Ishikawa (cell line): ENCODE data around the gene HIPK4.

ENCODE experiments used
- CEBPB ChIP-seq: IDR thresholded peaks from 2 replicates; pipeline ENCODE4 v1.6.1; 2012
- CREB1 ChIP-seq: IDR thresholded peaks from 2 replicates; pipeline ENCODE4 v1.6.1; 2012; ENCODE audit warnings: low read depth
- EGR1 ChIP-seq: IDR thresholded peaks from 2 replicates; pipeline ENCODE4 v1.6.1; 2012
- EP300 ChIP-seq: IDR thresholded peaks from 2 replicates; pipeline ENCODE4 v1.6.1; 2012; ENCODE audit warnings: borderline replicate concordance
- FOXM1 ChIP-seq: IDR thresholded peaks from 2 replicates; pipeline ENCODE4 v1.6.1; 2012; ENCODE audit warnings: low read depth, borderline replicate concordance
- NFIC ChIP-seq: IDR thresholded peaks from 2 replicates; pipeline ENCODE4 v1.6.1; 2012
- RAD21 ChIP-seq: IDR thresholded peaks from 2 replicates; pipeline ENCODE4 v1.6.1; 2012; ENCODE audit warnings: low read depth
- TAF1 ChIP-seq: IDR thresholded peaks from 2 replicates; pipeline ENCODE4 v1.6.1; 2012; ENCODE audit warnings: low read depth, mild to moderate bottlenecking
- TCF12 ChIP-seq: IDR thresholded peaks from 2 replicates; pipeline ENCODE4 v1.6.1; 2012; ENCODE audit warnings: low read depth
- TEAD4 ChIP-seq: IDR thresholded peaks from 2 replicates; pipeline ENCODE4 v1.6.1; 2012
- YY1 ChIP-seq: IDR thresholded peaks from 2 replicates; pipeline ENCODE4 v1.6.1; 2012; ENCODE audit warnings: low read depth
- ZBTB7A ChIP-seq: IDR thresholded peaks from 2 replicates; pipeline ENCODE4 v1.6.1; 2012; ENCODE audit warnings: low read depth
- TF ChIP-seq, protein P1 (sequence below): IDR thresholded peaks from 2 replicates; pipeline ENCODE4 v1.6.1; 2012
- TF ChIP-seq, protein P2 (sequence below): IDR thresholded peaks from 2 replicates; pipeline ENCODE4 v1.6.1; 2012
- TF ChIP-seq, protein P3 (sequence below): IDR thresholded peaks from 2 replicates; pipeline ENCODE4 v1.6.1; 2012; ENCODE audit warnings: low read depth, mild to moderate bottlenecking

HIPK4 gene

DNA sequence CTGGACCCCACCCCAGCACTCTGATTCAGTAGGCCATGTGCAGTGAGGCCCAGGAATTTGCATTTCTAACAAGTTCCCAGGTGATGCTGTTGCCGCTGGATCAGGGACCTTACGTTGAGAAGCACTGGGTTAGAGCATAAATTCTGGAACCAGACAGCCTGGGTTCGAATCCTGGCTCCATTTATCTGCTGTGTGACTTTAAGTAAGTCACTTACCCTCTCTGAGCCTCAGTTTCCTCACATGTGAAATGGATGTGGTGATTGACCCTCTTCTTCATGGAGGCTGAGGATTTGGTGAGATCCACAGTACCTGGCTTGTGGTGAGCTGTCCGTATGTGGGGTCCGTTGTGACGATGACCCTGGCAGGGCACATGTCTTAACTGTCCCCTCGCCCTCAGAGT, 15.9 kb downstream of the HIPK4 start:
- TF ChIP-seq, protein P1, sequence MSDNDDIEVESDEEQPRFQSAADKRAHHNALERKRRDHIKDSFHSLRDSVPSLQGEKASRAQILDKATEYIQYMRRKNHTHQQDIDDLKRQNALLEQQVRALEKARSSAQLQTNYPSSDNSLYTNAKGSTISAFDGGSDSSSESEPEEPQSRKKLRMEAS = no peak
- TF ChIP-seq ZBTB7A (no peak), FOXM1 (no peak), CEBPB (no peak), RAD21 (no peak), TEAD4 (no peak), YY1 (no peak), EGR1 (no peak), TCF12 (no peak), NFIC (no peak), CREB1 (no peak), EP300 (no peak), TAF1 (no peak)
- TF ChIP-seq, protein P2, sequence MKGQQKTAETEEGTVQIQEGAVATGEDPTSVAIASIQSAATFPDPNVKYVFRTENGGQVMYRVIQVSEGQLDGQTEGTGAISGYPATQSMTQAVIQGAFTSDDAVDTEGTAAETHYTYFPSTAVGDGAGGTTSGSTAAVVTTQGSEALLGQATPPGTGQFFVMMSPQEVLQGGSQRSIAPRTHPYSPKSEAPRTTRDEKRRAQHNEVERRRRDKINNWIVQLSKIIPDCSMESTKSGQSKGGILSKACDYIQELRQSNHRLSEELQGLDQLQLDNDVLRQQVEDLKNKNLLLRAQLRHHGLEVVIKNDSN = no peak
- TF ChIP-seq, protein P3, sequence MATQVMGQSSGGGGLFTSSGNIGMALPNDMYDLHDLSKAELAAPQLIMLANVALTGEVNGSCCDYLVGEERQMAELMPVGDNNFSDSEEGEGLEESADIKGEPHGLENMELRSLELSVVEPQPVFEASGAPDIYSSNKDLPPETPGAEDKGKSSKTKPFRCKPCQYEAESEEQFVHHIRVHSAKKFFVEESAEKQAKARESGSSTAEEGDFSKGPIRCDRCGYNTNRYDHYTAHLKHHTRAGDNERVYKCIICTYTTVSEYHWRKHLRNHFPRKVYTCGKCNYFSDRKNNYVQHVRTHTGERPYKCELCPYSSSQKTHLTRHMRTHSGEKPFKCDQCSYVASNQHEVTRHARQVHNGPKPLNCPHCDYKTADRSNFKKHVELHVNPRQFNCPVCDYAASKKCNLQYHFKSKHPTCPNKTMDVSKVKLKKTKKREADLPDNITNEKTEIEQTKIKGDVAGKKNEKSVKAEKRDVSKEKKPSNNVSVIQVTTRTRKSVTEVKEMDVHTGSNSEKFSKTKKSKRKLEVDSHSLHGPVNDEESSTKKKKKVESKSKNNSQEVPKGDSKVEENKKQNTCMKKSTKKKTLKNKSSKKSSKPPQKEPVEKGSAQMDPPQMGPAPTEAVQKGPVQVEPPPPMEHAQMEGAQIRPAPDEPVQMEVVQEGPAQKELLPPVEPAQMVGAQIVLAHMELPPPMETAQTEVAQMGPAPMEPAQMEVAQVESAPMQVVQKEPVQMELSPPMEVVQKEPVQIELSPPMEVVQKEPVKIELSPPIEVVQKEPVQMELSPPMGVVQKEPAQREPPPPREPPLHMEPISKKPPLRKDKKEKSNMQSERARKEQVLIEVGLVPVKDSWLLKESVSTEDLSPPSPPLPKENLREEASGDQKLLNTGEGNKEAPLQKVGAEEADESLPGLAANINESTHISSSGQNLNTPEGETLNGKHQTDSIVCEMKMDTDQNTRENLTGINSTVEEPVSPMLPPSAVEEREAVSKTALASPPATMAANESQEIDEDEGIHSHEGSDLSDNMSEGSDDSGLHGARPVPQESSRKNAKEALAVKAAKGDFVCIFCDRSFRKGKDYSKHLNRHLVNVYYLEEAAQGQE = no peak

DNA sequence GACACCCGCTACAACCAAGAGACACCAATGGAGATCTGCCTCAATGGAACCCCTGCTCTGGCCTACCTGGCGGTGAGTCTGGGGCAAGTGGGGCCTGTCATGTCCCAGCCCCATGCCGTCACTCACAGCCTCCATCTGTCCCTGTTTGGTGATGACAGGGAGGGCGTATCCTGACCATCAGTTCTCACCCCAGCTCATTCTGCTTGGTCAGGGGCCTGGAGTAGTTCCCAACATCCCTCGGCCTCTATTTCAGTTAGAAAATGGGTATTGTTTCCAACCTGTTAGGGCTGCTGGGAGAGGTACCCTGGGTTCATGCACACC, 18.2 kb downstream of the HIPK4 start:
- TF ChIP-seq CREB1 (no peak), EP300 (no peak), RAD21 (no peak), TAF1 (no peak), YY1 (no peak), EGR1 (no peak), TEAD4 (no peak), ZBTB7A (no peak), CEBPB (no peak)
- TF ChIP-seq, protein P1 = no peak
- TF ChIP-seq, protein P2 = no peak
- TF ChIP-seq, protein P3 = no peak

DNA sequence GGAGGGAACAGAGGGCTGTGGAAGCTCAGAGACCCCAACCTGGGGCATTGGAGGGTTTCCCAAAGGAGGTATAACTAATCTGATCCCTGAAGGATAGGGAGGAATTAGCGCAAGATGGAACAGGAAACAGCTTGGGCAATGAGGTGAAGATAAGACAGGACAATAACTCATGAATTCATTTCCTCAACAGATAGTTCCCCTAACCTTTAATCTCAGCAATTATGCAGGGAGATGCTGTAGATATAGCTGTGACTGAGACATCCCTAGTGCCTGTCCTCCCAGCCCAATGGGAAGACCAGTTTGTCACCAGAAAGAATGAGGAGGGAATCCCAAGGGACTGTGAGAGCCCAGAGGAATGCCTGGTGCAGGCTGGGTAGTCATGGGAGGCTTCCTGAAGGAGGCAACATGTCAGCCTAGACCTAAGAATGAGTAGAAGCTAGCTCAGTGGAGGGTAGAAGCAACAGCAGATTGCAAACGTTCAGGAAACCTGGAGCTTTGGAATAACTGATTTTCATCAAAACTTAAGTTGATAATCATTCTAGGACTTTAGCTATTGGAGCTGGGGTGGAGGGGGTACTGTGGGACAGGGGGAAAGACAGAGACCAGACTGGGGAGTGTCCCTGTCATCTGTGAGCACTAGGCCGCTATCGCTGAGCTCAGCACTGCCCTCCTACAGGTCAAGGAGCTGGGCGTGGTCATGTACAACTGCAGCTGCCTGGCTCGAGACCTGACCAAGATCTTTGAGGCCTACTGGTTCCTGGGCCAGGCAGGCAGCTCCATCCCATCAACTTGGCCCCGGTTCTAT, 18.8 kb downstream of the HIPK4 start:
- TF ChIP-seq, protein P3 = no peak
- TF ChIP-seq EP300 (no peak), TEAD4 (no peak), ZBTB7A (no peak), YY1 (no peak), TAF1 (no peak), FOXM1 (no peak), NFIC (no peak), CEBPB (no peak), EGR1 (no peak), RAD21 (no peak)
- TF ChIP-seq, protein P2 = no peak
- TF ChIP-seq, protein P1 = no peak

DNA sequence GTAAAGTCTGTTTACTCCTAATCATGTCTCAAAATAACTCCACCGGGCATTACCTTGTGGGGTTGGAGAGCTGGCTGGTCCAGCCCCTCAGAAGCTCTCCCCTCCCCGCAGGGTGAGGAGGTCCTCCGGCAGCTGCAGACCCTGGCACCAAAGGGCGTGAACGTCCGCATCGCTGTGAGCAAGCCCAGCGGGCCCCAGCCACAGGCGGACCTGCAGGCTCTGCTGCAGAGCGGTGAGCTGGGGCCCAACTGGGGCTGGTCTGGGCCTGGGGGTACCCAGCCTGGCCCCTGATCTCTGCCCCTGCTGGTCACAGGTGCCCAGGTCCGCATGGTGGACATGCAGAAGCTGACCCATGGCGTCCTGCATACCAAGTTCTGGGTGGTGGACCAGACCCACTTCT, 20.2 kb downstream of the HIPK4 start:
- TF ChIP-seq, protein P1 = no peak
- TF ChIP-seq, protein P2 = no peak
- TF ChIP-seq CREB1 (no peak), EP300 (no peak), TCF12 (no peak), CEBPB (no peak), YY1 (no peak), RAD21 (no peak), EGR1 (no peak), FOXM1 (no peak)
